Esophagus squamous epithelium (tissue), 5 donors: ENCODE results near the gene CDC42BPB. TPM values are rescaled to one million over a fixed set of nuclear protein-coding genes. Genes with fewer than 3 reads are reported as not detected.

Source experiments
- DNase-seq: peaks from one replicate; lab custom pipeline; 2025; lab: John Stamatoyannopoulos, UW
- H3K27ac ChIP-seq, 4 donors: fragments of 200-600 bp; sonication (generic); one replicate each; pipeline ENCODE4 v1.5.1; 2016 to 2019; ENCODE audit warnings: mild to moderate bottlenecking in 1 of 4
- H3K27me3 ChIP-seq, 4 donors: fragments of 200-600 bp; sonication (generic); 1 replicate in 3 of 4; 2 replicates in 1 of 4; pipeline versions ENCODE4 v1.5.1 to v1.6.0; 2017 to 2021; ENCODE audit warnings: antibody characterized with exemption in 1 of 4
- H3K36me3 ChIP-seq, 3 donors: fragments of 200-600 bp; sonication (generic); one replicate each; pipeline ENCODE4 v1.5.1; 2016 to 2019
- H3K4me1 ChIP-seq, 3 donors: fragments of 200-600 bp; sonication (generic); one replicate each; pipeline ENCODE4 v1.5.1; 2017 to 2019
- H3K4me3 ChIP-seq, 4 donors: fragments of 200-600 bp; sonication (generic); 1 replicate in 3 of 4; 2 replicates in 1 of 4; pipeline ENCODE4 v1.5.1; 2016 to 2019; ENCODE audit warnings: mild to moderate bottlenecking in 2 of 4, moderate library complexity in 1 of 4
- H3K9me3 ChIP-seq, 3 donors: fragments of 200-600 bp; sonication (generic); one replicate each; pipeline ENCODE4 v1.5.1; 2016 to 2019
- POLR2A ChIP-seq, 4 donors: fragments of 450-650 bp; IDR thresholded peaks; one replicate each; pipeline ENCODE4 v1.6.1; 2017; ENCODE audit warnings: antibody characterized with exemption in 4 of 4, mild to moderate bottlenecking in 4 of 4, moderate library complexity in 3 of 4
- WGBS, 2 donors: methylation state at CpG; one replicate each; pipeline ENCODE4 v1.1.5; 2018; 5-methylcytosine and 5-hydroxymethylcytosine counted together
- intact Hi-C: fragments of 100-400 bp; cut with DNase I; formaldehyde crosslinking; loops from one replicate; pipeline ENCODE4 v1.15.0; 2022
- total RNA-seq, 4 donors: library from RNA; depleted of rRNA; stranded (reverse); fragments of >200 nt; gene quantifications; one replicate each; pipeline ENCODE4 v1.1.0, GENCODE V29; 2016
- TF ChIP-seq, protein P1 (sequence below), 6 experiments: fragments of 450-650 bp in 4 of 6; fragments of 200-600 bp in 2 of 6; sonication (generic) in 2 of 6; IDR thresholded peaks; one replicate each; pipeline ENCODE4 v1.5.1; 2016 to 2019; ENCODE audit warnings: antibody characterized with exemption in 6 of 6, mild to moderate bottlenecking in 4 of 6, moderate library complexity in 4 of 6
- donor health status: DM: yes; HTN: yes; CAD: no.

The CDC42BPB gene
- total RNA-seq, 4 donors from 2014 or later = 43.7 to 98.2 (median 81.2) TPM

GRCh38 chr14:102943454-102943853, 113.9 kb downstream of the CDC42BPB start:
- peaks cover 51 to 95% (median 63%) of the 10 kb centered on the region in 3 donors for H3K36me3 ChIP-seq

DNA sequence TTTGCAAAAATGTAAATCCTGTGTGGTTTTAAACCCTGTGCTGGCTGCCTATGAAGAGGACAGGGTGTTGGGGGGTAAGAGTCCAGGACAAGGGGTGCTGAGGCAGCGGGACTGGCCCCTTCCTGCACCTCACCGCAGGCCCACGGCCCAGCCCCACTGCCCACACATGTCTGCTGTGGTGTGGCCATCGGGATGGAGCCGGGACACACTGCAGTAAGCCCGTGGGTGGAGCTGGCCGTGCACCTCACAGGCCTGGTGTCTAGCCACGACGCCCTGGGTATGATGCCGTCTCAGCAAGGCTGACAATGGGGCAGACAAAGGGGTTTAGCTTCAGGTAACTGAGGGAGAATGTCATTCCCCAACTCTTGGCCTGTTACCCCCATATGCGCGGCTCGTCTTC, 115.3 kb downstream of the CDC42BPB start:
- TF ChIP-seq, protein P1, sequence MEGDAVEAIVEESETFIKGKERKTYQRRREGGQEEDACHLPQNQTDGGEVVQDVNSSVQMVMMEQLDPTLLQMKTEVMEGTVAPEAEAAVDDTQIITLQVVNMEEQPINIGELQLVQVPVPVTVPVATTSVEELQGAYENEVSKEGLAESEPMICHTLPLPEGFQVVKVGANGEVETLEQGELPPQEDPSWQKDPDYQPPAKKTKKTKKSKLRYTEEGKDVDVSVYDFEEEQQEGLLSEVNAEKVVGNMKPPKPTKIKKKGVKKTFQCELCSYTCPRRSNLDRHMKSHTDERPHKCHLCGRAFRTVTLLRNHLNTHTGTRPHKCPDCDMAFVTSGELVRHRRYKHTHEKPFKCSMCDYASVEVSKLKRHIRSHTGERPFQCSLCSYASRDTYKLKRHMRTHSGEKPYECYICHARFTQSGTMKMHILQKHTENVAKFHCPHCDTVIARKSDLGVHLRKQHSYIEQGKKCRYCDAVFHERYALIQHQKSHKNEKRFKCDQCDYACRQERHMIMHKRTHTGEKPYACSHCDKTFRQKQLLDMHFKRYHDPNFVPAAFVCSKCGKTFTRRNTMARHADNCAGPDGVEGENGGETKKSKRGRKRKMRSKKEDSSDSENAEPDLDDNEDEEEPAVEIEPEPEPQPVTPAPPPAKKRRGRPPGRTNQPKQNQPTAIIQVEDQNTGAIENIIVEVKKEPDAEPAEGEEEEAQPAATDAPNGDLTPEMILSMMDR (IDR thresholded peaks at IDR 0.05) = no peak
- TF ChIP-seq POLR2A (IDR thresholded peaks at IDR 0.05) = no peak
- no peak for DNase-seq
- WGBS, 2 donors = 91 to 96% methylated on average over 4 to 6 of the region's 13 CpGs
- H3K9me3 ChIP-seq = no peaks in the 10 kb centered on the region
- no peaks in the 10 kb centered on the region for H3K27me3 ChIP-seq
- no peak overlapping the region for H3K27ac ChIP-seq
- intact Hi-C loops = no loop called here
- no peak overlapping the region for H3K4me3 ChIP-seq
- peaks cover 64 to 100% (median 68%) of the 10 kb centered on the region in 3 donors for H3K36me3 ChIP-seq
- peaks cover 0 to 23% (median 4%) of the 10 kb centered on the region in 3 donors for H3K4me1 ChIP-seq

More at GRCh38 chr14:102943454-102943853, 113.9 kb downstream of the CDC42BPB start:
- no peak for DNase-seq
- Histone ChIP-seq H3K4me3 (no peak overlapping the region), H3K27ac (no peak overlapping the region), H3K9me3 (no peaks in the 10 kb centered on the region), H3K4me1 (peaks cover 0 to 23% (median 4%) of the 10 kb centered on the region in 3 donors), H3K27me3 (no peaks in the 10 kb centered on the region)
- 81 to 83% methylated on average over 6 to 15 of the region's 16 CpGs for WGBS, 2 donors
- TF ChIP-seq, protein P1 (IDR thresholded peaks at IDR 0.05) = no peak
- no peak for TF ChIP-seq POLR2A (IDR thresholded peaks at IDR 0.05)
- intact Hi-C loops = no loop called here

DNA sequence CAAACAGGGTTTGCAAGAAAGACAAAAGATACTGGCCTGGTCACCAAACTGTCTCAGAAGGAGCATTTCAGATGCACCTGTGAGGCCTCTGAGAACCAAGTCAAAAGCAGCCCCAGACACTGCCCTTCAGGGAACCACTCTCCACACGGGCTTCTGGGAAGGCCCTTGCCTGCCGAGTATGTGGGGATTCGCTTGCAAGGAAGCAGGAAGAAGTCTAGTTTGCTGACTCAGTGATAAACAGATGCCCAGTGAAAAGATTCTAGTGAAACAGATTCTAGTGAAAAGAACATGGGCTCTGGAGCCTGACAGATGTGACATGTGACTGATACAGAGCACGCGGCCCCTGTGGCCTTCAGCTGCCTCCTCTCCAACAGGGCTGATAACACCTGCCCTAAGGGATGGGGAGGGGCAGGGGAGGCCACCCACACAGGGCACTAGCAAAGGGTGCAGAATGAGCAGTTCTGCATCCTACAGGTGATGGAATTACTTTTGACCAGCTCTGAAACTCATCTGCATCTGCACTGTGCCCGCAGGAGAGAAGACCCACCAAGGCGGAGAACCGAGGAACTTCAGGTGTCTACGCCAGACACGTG, 115.8 kb downstream of the CDC42BPB start:
- intact Hi-C loops = no loop called here
- WGBS, 2 donors = 76 to 85% methylated on average over 8 to 10 of the region's 10 CpGs
- Histone ChIP-seq H3K27me3 (no peaks in the 10 kb centered on the region), H3K9me3 (no peaks in the 10 kb centered on the region), H3K4me3 (no peak overlapping the region), H3K27ac (no peak overlapping the region), H3K36me3 (peaks cover 58 to 100% (median 64%) of the 10 kb centered on the region in 3 donors), H3K4me1 (peaks cover 0 to 23% (median 4%) of the 10 kb centered on the region in 3 donors)
- TF ChIP-seq POLR2A (IDR thresholded peaks at IDR 0.05) = no peak
- TF ChIP-seq, protein P1 (IDR thresholded peaks at IDR 0.05) = no peak
- DNase-seq = no peak

- Histone ChIP-seq H3K27me3 (no peaks in the 10 kb centered on the region), H3K27ac (peak overlapping the region in 1 of 4 donors; percentile 29), H3K9me3 (no peaks in the 10 kb centered on the region), H3K36me3 (peaks cover 52 to 100% (median 59%) of the 10 kb centered on the region in 3 donors), H3K4me3 (no peak overlapping the region), H3K4me1 (peaks cover 0 to 23% (median 4%) of the 10 kb centered on the region in 3 donors)
- TF ChIP-seq, protein P1 (IDR thresholded peaks at IDR 0.05) = no peak
- TF ChIP-seq POLR2A (IDR thresholded peaks at IDR 0.05) = no peak
- intact Hi-C loops = no loop called here
- no peak for DNase-seq
- WGBS, 2 donors = 69 to 79% methylated on average over 8 to 10 of the region's 19 CpGs
These were observed 116.5 kb downstream of the CDC42BPB start for GRCh38 chr14:102940729-102941362.
